ENCODE results near the gene CPEB4.

Gene CPEB4

GRCh38 chr5:173884402-173885053 lies 3.6 kb upstream of the CPEB4 start:
- no peak for DNase-seq (ENCODE audit: low read depth in 2 of 3, low spot score in 2 of 3)

GRCh38 chr5:173885054-173885443 lies 3.1 kb upstream of the CPEB4 start:
- no peak for DNase-seq (ENCODE audit: low read depth in 2 of 3, low spot score in 2 of 3)

GRCh38 chr5:173885475-173886010 lies 2.6 kb upstream of the CPEB4 start:
- DNase-seq (ENCODE audit: low read depth in 2 of 3, low spot score in 2 of 3) = no peak

- no peak for DNase-seq (ENCODE audit: low read depth in 2 of 3, low spot score in 2 of 3)
Measured at GRCh38 chr5:173886150-173886549, 2.0 kb upstream of the CPEB4 start.

- no peak for DNase-seq (ENCODE audit: low read depth in 2 of 3, low spot score in 2 of 3)
Measured at GRCh38 chr5:173888473-173889131, 453 bp downstream of the CPEB4 start.

- DNase-seq (ENCODE audit: low read depth in 2 of 3, low spot score in 2 of 3) = no peak
Measured at GRCh38 chr5:173890195-173890991, 2.2 kb downstream of the CPEB4 start.

GRCh38 chr5:173891308-173892116 lies 3.4 kb downstream of the CPEB4 start:
- no peak for DNase-seq (ENCODE audit: low read depth in 2 of 3, low spot score in 2 of 3)

- DNase-seq (ENCODE audit: low read depth in 2 of 3, low spot score in 2 of 3) = no peak
Measured at GRCh38 chr5:173893192-173893561, 5.0 kb downstream of the CPEB4 start.

GRCh38 chr5:173895401-173896165 lies 7.4 kb downstream of the CPEB4 start:
- DNase-seq (ENCODE audit: low read depth in 2 of 3, low spot score in 2 of 3) = no peak

- DNase-seq (ENCODE audit: low read depth in 2 of 3, low spot score in 2 of 3) = no peak
Measured at GRCh38 chr5:173896631-173897030, 8.5 kb downstream of the CPEB4 start.

- no peak for DNase-seq (ENCODE audit: low read depth in 2 of 3, low spot score in 2 of 3)
Measured at GRCh38 chr5:173901705-173902104, 13.6 kb downstream of the CPEB4 start.

GRCh38 chr5:173902334-173902733 lies 14.2 kb downstream of the CPEB4 start:
- no peak for DNase-seq (ENCODE audit: low read depth in 2 of 3, low spot score in 2 of 3)

GRCh38 chr5:173902743-173903142 lies 14.6 kb downstream of the CPEB4 start:
- DNase-seq (ENCODE audit: low read depth in 2 of 3, low spot score in 2 of 3) = no peak

GRCh38 chr5:173903396-173904140 lies 15.4 kb downstream of the CPEB4 start:
- DNase-seq (ENCODE audit: low read depth in 2 of 3, low spot score in 2 of 3) = no peak

GRCh38 chr5:173904151-173904550 lies 16.0 kb downstream of the CPEB4 start:
- DNase-seq (ENCODE audit: low read depth in 2 of 3, low spot score in 2 of 3) = no peak

- no peak for DNase-seq (ENCODE audit: low read depth in 2 of 3, low spot score in 2 of 3)
Measured at GRCh38 chr5:173907284-173907683, 19.1 kb downstream of the CPEB4 start.

- no peak for DNase-seq (ENCODE audit: low read depth in 2 of 3, low spot score in 2 of 3)
Measured at GRCh38 chr5:173907686-173908371, 19.7 kb downstream of the CPEB4 start.

GRCh38 chr5:173909199-173909598 lies 21.1 kb downstream of the CPEB4 start:
- DNase-seq (ENCODE audit: low read depth in 2 of 3, low spot score in 2 of 3) = no peak

- DNase-seq (ENCODE audit: low read depth in 2 of 3, low spot score in 2 of 3) = no peak
Measured at GRCh38 chr5:173910215-173910614, 22.1 kb downstream of the CPEB4 start.

Data from activated CD8-positive, alpha-beta memory T cell treated with anti-CD3 and anti-CD28 coated beads for 48 hours (primary cell).